Measurements from ENCODE around the gene IDH3A.

- TF ChIP-seq CTCF (IDR thresholded peaks at IDR 0.05) (no peak), POLR2A (IDR thresholded peaks at IDR 0.05) (no peak)
Measured at GRCh38 chr15:78209646-78210348, 60.6 kb downstream of the IDH3A start.

All from right lobe of liver (tissue), 4 donors.